Activated CD4-positive, alpha-beta T cell treated with anti-CD3 and anti-CD28 coated beads for 24 hours (primary cell): ENCODE results near the gene TMEM11.
"Not testable (repeated sequence)": the region's sequence is repeated elsewhere in the genome, so short reads cannot be mapped to it uniquely, and the experiment has no call there.

Source experiments
- DNase-seq, 2 donors: peaks; one replicate each; pipeline ENCODE4 v3.0.0-alpha.2; 2020; ENCODE audit warnings: low read depth in 2 of 2

Gene TMEM11

DNA sequence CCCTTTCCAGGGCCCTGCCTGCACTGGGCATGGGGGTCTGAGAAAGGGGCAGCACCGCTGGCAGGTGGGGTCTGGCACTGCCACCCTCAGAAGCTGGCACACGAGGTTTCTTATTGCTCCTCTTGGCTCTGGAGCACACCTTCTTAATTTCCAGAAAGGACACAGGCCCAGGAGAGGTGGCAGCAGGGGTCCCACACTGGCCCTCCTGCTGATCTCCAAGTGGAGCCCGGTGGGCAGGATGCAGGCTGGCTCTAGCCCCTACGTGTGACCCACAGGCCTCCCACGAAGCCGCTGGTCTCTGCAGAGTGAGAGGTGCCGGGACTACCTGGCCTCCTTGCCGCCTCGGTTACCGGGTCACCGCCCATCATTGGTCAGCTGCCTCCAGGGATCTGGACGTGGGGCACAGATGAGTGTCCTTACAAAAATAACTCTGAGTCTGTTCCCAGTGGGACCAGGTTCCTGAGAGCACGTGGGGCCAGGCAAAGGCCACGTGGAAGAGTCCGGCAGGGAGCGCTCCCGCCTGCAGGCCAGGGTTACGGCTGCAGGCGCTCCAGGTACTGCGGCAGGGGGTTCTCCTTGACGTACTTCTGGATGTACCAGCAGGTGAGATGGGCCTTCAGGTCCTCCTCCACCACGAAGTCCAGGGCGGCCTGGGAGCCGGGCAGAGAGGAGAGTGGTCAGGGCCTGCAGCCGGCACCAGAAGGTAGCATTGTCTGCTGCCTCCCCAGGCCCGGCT, 29.0 kb upstream of the TMEM11 start:
- no peak for DNase-seq

DNA sequence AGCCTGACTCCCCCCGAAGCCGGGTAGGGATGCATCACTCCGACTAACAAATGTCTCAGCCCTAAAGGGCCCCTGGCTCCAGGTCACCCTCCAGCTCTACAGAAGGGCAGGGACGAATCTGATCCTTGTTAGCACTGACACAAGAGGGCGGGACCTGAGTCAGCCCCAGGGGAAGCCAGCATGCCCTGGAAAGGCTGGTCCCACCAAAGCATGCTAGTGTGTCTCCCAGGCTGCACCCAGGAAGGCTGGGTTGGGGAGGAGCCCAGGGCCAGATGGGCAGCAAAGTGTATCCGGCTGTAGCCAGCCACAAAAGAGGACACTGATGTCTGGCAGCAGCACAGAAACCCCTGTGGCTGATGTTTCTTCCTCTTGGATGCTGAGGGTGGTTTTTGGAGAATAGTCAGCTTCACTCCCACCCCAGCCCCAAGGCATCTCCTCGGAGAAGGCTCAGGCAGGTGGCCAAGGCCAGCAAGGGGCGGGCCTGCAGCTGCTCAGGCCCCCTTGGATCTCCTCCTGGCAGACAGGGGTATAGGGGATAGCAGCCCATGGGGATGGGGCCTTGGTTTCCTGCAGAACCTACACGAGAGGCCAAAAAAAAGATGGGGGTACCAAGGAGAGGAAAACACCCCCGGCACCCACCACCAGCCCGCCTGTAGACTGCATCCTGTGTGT, 28.2 kb upstream of the TMEM11 start:
- no peak for DNase-seq

DNA sequence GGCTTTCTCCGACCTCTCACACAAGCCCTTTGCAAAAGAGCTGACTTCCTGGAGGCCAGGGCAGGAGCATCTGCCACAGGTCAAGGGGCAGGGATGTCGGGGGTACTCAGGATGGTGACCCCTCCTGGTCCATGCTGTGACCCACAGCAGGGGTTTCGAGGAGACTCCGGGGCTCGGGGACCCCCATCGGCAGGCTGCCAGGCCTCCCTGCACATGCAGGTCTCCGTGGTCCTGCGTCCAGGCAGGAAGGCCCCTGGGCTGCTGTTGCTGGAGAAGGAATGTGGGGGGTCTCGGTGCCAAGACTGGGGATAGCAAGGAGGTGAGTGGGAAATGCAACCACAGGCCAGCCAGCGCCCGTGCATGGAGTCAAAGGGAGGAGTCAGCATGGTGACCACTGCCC, 27.6 kb upstream of the TMEM11 start:
- DNase-seq, result no peak

DNA sequence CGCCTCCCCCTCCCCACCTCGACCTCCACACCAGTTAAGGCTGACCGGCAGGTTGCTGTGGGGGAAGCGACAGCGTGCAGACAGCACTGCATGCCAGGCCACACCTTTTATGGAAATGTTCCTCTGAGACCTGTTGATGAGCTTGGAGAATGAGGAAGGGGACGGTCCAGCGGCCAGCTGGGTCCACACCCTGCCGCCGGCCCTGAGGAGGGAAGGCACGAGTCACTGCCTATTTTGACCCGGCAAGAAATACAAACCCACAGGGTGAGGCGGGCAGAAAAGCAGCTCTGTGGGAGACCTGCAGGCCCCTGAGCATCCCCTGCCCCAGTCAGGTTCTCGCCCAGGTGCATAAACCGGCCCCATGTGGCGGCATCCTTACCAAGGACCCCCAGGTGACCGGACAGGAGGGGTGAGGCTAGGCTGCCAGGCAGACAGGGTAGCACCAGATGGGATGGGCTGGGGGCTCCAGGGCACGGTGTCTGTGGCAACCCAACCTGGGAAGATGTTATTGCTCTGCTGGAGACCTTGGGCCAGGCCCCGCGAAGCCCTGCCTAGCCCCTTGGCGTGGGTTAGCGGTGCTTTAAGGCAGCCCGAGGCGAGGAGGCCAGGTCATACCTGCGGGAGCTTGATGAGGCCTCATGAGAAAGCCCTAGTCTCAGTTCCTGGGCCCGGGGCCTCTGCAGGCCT, 26.6 kb upstream of the TMEM11 start:
- DNase-seq, result no peak

DNA sequence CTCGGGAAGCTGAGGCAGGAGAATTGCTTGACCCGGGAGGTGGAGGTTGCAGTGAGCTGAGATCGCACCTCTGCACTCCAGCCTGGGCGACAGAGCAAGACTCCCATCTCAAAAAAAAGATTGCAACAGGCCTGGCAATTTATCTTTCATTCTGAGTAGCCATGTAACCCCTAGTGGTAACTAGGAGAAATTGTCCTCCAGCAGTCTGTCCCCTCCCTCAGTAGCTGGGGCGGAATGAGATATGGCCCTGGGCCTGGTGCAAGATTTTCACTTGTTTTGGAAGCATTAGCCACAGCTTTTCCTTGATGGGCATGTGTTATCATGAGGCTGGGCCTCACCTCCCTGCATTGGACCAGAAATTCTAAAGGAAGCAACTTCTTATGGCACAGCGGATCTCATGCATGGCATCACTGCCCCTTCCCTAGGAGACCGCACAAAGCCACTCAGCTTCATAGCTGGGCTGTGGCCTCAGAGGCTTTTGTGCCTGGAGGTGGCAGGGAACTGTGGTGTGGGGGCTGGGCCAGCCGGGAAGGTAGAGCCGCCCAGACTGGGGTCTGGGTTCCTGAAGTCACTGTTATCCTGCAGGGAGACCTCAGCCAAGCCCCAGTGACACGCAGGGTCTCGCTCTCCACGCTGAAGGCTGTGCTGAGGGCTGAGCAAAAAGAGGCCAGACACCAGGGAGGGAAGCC, 25.9 kb upstream of the TMEM11 start:
- no peak for DNase-seq

DNA sequence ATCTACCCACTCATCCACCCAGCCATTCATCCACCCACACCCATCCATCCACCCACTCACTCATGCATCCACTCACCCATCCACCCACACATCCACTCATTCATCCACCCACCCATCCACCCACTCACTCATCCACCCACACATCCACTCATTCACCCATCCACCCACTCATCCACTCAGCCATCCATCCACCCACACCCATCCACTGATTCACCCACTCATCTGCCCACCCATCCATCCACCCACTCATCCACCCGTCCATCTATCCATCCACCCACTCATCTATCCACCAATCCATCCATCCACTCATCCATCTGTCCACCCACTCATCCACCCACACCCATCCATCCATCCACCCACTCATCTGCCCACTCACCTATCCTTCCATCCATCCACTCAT, 22.0 kb upstream of the TMEM11 start:
- DNase-seq, result no peak

DNA sequence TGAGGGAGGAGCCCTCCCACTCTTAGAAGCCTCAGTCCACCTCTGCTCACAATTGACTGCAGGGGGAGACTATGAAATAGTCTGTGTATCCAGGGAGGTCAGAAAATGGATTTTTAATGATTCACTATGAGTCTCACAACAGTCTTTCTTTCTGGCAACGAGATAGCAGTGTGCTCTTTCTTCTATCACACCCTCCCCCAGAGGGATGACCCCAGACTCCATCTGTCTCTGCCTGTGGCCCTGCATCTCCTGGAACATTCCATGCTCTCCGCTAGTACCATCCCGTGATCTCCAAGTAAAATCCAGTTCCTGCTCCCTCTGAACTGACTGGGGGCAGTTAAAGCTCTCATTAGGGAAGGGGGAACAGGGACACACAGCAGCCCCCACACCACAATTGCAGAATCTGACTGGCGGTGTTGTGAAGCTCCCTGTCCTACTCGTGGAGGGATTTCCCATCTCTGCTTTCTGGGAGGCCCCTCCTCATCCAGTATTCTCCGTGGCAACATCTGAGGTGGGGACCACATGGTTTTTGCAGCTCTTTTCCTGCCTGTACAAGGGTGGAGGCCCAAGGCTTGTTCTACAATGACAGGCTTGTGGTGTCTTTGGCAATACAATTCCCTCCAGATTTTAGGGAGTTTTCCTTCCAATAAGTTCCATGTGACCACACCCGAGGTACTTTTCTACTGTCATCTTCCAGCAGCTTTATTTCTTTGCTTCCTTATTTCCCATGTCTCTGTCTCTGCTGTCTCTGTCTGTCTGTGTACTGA, 19.8 kb upstream of the TMEM11 start:
- no peak for DNase-seq

DNA sequence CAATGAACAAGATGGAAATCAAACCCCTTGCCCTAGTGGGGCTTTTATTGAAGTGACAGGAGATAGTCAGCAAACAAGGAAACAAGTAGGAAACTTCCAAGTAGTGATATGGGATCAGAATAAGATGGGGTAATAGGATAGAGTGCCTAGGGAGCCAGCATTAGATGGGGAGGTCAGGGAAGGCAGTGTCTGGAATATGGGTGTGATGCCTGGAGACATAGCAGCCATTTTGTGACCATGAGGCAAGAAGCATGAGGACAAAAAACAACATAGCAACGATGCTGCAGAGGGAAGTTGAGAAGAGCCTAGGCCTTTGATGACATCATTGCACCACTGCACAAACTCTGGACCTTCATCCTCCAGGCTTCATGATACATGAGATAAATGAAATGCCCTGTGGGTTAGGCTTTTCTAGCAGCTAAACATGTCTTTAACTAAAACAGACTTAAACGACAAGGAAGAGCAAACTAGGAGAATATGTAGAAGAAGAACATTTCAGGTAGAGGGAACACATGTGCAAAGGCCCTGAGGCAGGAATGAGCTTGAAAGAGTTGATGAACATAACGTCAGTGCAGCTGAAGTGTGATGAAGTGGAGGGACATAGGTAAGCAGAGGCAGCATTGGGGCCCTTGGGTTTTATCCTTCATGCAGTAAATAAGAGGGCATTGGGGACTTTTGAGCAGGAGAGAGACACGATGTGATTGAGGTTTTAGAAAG, 18.2 kb upstream of the TMEM11 start:
- DNase-seq, result no peak

DNA sequence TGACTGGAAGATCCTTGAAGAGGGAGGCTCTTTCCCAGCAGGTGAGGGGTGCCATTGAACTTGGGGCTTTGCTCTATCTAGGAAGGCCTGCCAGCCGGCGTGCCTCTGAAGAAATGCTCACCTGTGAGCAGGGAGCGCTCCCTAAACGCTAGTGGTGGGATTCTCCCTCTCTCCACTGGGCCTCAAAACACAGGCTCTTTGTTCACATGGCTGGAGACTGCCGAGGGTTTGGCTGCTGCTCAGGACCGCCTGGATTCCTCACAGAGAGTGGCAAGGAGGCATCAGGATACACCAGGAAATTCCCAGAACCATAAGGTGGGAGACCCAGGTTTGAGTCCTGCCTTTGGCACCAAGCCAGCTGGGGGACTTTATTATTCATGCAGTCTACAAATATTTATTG, 17.6 kb upstream of the TMEM11 start:
- no peak for DNase-seq

DNA sequence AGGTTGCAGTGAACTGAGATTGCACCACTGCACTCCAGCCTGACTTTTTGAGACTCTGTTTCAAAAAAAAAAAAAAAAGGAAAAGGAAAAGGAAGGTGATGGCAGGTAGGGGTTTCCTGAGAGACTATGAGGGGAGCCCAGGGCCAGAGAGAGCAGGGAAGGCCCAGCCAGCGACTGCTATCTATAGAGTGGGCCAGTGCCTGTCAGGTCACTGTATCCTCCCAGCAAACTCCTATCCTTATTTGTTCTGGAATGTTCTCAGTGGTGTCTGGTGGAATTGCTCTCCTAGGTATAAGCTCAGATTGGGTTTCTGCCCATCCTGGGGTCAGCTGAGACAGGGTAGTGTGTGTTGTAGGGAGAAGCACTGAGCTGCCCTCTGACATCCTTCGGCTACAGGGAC, 14.9 kb upstream of the TMEM11 start:
- no peak for DNase-seq

DNA sequence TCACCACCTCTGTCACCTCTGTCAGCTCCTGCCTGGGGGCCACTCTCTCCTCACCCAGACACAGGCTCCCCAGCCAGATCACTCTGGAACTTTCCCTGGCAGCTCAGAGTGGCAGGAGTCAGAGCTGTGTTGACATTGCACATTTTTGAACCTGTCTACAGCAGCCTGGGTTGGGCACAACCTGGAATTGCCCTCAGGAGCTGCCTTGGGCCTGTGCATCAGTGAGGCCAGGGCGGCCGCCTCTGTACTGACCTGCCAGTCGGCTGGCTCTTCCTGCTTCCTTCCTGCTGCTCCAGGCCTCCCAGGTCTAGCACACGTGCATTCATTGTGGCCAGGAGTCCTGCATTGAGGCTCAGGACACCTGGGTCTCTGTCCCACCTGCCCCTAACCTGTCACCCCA, 14.2 kb upstream of the TMEM11 start:
- DNase-seq, result no peak

DNA sequence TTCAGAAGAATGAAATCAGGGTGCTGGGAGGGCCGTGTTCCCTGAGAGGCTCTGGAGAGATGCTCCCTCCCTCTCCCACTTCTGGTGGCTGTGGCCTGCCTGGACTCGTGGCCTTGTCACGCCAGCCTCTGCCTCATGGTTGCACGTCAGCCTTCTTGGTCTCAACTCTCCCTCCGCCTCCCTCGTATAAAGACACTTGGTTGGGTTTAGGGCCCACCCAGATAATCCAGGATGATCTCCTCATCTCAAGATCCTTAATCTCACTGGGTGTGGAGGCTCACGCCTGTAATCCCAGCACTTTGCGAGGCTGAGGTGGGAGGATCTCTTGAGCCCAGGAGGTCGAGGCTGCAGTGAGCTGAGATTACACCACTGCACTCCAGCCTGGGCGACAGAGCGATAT, 13.3 kb upstream of the TMEM11 start:
- not testable (repeated sequence) for DNase-seq

DNA sequence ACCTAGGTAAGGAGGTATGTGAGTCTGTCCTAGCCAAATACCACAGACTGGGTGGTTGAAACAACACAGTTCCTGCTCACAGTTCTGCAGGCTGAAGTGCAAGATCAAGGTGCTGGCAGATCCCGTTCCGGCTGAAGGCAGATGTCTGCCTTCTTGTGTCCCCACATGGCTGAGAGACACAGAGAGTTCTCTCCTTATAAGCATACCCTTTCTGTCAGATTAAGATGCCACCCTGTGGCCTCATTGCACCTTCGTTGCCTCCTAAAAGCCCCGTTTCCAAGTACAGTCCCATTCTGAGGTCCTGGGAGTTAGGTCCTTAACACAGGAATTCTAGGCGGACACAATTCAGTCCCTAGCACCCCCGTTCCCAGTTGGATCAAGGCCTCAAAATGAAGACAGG, 9.1 kb upstream of the TMEM11 start:
- no peak for DNase-seq

DNA sequence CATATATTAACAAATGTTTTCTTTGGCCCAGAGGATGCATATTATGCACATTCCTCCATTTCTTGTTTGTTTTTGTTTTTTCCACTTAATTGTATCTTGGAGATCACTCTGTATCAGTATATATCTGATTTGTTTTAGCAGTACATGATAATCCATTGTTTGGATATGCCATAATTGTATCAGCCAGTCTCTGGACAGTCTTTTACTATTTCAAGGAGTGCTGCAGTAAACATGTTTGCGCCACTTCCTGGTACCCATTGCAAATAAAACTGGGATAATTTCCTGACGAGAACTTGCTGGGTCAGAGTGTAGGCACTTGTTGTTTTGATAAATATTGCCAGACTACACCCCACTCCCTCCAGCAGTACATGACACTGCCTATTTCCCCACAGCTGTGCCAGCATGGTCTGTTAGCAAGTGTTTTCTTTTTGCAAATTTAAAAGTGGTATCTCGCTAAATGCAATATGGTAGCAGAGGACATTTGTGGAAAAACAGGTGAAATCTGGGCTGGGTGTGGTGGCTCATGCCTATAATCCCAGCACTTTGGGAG, 4.9 kb upstream of the TMEM11 start:
- no peak for DNase-seq

DNA sequence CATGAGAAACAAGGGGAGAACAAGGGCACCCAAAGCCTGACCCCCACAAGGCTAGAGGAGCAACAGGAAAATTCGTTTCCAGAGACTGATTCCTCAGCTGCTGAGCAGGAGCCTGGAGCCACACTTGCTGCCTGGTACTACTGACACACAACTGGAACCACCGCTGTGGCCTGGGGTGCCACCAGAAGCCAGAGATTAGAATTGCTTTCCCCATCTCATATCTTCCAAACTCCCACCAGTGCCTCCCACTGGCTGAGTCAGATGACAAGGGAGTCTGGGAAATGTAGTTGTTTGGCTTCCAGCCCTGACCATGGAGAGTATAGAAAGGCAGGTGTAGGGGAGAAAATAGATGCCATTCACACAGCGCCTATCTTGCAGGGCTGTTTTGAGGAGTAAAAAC, 4.1 kb upstream of the TMEM11 start:
- peak in 1 of 2 donors; percentile 19 for DNase-seq

DNA sequence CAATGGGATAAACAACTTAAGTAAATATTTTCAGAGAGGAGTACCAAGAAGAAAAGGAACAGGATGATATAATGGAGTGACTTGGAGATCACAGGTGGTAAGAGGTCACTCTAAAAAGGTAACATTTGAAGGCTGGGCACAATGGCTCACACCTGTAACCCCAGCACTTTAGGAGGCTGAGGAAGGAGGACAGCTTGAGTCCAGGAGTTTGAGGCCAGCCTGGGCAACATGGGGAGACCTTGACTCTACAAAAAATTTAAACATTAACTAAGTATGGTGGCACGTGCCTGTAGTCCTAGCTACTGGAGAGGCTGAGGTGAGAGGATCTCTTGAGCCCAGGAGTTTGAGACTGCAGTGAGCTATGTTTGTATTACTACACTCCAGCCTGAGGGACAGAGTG, 3.4 kb upstream of the TMEM11 start:
- DNase-seq, result no peak

DNA sequence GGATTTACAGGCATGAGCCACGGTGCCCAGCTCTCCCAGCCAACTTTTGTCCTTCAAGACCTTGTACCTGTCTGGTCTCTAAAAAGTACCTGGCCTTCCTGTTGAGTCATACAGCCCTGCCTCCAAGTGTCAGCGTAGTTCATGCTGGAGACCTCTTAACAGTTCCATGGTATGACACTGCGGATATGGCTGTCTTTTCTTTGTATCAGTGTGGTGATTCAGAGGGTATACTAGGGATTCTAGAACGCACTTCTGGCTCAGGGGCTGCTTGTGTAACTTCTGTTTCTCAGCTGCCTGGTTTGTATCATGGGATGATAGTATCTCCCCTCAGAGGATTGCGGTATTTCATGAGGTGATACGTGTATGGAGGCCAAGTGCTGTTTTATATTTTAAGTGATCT, 2.0 kb upstream of the TMEM11 start:
- no peak for DNase-seq

DNA sequence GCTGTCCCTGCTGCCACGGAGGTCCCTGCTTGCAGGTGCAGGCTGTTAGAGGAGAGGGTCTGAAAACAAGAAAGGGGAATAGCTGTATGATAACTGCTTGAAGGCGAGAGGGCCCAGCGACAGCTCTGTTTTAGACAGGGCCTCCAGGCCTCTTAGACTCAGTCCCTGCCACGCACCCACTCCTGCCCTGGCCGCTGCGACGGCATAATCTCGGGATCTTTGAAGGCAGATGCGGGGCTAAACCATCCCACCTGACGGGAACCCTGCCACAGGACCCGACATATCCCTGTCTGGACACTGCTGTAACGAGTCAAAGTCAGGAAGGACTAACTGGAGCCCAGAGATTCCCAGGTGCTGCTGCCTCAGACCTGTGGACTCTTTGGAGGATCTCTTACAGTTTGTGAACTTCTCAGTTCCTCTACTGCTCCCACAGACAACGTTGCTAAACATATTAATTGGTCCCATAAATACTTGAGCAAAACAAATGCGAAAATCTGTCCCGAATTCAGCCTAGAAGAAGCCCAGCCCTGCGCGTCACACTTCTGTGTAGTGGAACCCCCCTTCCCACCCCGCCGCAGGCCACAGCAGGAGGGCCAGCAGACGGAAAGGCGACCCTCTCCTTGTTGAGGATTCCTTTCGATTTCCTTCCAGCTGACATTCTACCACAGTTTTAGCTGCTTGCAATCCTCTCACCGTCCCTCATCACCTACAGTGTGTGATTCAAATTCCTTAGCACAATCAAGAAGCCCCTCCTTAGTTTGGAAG, 998 bp upstream of the TMEM11 start:
- DNase-seq, result no peak

DNA sequence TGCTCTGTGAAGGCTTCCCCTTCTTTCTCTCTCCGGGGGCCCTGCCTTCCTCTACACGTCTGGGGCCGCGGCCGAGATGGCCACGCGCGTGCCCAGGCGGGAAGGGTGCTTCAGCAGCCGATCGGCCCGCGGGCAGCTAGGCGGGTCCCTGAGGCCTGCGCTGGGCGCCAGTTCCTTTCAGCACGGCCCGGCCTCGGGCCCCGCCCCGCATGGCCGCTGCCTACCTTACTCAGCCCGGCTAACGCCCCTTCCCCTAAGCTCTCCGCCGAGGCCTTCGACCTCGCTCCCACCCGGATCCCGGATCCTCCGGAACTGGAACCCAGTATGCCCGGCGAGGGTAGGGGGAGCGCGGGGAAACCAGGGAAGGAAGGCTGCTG, 335 bp downstream of the TMEM11 start:
- peak in 1 of 2 donors; percentile 14 for DNase-seq
